Measurements from ENCODE around the gene TRAF2. TPM values are rescaled to one million over a fixed set of nuclear protein-coding genes. Genes with fewer than 3 reads are reported as not detected.

The TRAF2 gene
- total and polyA plus RNA-seq, 2 of the 13 experiments (the other 11 are each of a cell fraction or from before 2014, with no cell fraction given) = 12.4 to 13.6 TPM

- TF ChIP-seq ZNF609 (CRISPR knock-in tag; IDR thresholded peaks at IDR 0.05; ENCODE audit: borderline replicate concordance) (no peak), SOX6 (IDR thresholded peaks at IDR 0.05) (no peak), SOX6 (CRISPR knock-in tag; IDR thresholded peaks at IDR 0.05) (0 out of 2 replicates have a peak, but pooled peaks have one; percentile 13), ZNF569 (CRISPR knock-in tag; IDR thresholded peaks at IDR 0.05; ENCODE audit: borderline replicate concordance) (no peak)
- TF ChIP-seq, protein P1, sequence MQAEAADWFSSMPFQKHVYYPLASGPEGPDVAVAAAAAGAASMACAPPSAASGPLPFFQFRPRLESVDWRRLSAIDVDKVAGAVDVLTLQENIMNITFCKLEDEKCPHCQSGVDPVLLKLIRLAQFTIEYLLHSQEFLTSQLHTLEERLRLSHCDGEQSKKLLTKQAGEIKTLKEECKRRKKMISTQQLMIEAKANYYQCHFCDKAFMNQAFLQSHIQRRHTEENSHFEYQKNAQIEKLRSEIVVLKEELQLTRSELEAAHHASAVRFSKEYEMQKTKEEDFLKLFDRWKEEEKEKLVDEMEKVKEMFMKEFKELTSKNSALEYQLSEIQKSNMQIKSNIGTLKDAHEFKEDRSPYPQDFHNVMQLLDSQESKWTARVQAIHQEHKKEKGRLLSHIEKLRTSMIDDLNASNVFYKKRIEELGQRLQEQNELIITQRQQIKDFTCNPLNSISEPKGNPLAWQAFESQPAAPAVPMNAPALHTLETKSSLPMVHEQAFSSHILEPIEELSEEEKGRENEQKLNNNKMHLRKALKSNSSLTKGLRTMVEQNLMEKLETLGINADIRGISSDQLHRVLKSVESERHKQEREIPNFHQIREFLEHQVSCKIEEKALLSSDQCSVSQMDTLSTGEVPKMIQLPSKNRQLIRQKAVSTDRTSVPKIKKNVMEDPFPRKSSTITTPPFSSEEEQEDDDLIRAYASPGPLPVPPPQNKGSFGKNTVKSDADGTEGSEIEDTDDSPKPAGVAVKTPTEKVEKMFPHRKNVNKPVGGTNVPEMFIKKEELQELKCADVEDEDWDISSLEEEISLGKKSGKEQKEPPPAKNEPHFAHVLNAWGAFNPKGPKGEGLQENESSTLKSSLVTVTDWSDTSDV (CRISPR knock-in tag; IDR thresholded peaks at IDR 0.05) = peak; percentile 76; the same call in 1 of the 2 replicates
- TF ChIP-seq, protein P2, sequence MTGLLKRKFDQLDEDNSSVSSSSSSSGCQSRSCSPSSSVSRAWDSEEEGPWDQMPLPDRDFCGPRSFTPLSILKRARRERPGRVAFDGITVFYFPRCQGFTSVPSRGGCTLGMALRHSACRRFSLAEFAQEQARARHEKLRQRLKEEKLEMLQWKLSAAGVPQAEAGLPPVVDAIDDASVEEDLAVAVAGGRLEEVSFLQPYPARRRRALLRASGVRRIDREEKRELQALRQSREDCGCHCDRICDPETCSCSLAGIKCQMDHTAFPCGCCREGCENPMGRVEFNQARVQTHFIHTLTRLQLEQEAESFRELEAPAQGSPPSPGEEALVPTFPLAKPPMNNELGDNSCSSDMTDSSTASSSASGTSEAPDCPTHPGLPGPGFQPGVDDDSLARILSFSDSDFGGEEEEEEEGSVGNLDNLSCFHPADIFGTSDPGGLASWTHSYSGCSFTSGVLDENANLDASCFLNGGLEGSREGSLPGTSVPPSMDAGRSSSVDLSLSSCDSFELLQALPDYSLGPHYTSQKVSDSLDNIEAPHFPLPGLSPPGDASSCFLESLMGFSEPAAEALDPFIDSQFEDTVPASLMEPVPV (CRISPR knock-in tag; IDR thresholded peaks at IDR 0.05) = peak; percentile 48; the same call in 1 of the 2 replicates
- TF ChIP-seq, protein P3, sequence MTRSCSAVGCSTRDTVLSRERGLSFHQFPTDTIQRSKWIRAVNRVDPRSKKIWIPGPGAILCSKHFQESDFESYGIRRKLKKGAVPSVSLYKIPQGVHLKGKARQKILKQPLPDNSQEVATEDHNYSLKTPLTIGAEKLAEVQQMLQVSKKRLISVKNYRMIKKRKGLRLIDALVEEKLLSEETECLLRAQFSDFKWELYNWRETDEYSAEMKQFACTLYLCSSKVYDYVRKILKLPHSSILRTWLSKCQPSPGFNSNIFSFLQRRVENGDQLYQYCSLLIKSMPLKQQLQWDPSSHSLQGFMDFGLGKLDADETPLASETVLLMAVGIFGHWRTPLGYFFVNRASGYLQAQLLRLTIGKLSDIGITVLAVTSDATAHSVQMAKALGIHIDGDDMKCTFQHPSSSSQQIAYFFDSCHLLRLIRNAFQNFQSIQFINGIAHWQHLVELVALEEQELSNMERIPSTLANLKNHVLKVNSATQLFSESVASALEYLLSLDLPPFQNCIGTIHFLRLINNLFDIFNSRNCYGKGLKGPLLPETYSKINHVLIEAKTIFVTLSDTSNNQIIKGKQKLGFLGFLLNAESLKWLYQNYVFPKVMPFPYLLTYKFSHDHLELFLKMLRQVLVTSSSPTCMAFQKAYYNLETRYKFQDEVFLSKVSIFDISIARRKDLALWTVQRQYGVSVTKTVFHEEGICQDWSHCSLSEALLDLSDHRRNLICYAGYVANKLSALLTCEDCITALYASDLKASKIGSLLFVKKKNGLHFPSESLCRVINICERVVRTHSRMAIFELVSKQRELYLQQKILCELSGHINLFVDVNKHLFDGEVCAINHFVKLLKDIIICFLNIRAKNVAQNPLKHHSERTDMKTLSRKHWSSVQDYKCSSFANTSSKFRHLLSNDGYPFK (CRISPR knock-in tag; IDR thresholded peaks at IDR 0.05; ENCODE audit: borderline replicate concordance) = 0 out of 2 replicates have a peak, but pooled peaks have one; percentile 52
- TF ChIP-seq, protein P4, sequence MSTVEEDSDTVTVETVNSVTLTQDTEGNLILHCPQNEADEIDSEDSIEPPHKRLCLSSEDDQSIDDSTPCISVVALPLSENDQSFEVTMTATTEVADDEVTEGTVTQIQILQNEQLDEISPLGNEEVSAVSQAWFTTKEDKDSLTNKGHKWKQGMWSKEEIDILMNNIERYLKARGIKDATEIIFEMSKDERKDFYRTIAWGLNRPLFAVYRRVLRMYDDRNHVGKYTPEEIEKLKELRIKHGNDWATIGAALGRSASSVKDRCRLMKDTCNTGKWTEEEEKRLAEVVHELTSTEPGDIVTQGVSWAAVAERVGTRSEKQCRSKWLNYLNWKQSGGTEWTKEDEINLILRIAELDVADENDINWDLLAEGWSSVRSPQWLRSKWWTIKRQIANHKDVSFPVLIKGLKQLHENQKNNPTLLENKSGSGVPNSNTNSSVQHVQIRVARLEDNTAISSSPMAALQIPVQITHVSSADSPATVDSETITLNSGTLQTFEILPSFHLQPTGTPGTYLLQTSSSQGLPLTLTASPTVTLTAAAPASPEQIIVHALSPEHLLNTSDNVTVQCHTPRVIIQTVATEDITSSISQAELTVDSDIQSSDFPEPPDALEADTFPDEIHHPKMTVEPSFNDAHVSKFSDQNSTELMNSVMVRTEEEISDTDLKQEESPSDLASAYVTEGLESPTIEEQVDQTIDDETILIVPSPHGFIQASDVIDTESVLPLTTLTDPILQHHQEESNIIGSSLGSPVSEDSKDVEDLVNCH (CRISPR knock-in tag; IDR thresholded peaks at IDR 0.05) = 0 out of 2 replicates have a peak, but pooled peaks have one; percentile 30
- TF ChIP-seq, protein P5, sequence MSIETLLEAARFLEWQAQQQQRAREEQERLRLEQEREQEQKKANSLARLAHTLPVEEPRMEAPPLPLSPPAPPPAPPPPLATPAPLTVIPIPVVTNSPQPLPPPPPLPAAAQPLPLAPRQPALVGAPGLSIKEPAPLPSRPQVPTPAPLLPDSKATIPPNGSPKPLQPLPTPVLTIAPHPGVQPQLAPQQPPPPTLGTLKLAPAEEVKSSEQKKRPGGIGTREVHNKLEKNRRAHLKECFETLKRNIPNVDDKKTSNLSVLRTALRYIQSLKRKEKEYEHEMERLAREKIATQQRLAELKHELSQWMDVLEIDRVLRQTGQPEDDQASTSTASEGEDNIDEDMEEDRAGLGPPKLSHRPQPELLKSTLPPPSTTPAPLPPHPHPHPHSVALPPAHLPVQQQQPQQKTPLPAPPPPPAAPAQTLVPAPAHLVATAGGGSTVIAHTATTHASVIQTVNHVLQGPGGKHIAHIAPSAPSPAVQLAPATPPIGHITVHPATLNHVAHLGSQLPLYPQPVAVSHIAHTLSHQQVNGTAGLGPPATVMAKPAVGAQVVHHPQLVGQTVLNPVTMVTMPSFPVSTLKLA (IDR thresholded peaks at IDR 0.05) = no peak
Observed at GRCh38 chr9:136886610-136887597, 588 bp downstream of the TRAF2 start (continued).
